Measurements from ENCODE around the gene COBL.

Gene COBL

DNA sequence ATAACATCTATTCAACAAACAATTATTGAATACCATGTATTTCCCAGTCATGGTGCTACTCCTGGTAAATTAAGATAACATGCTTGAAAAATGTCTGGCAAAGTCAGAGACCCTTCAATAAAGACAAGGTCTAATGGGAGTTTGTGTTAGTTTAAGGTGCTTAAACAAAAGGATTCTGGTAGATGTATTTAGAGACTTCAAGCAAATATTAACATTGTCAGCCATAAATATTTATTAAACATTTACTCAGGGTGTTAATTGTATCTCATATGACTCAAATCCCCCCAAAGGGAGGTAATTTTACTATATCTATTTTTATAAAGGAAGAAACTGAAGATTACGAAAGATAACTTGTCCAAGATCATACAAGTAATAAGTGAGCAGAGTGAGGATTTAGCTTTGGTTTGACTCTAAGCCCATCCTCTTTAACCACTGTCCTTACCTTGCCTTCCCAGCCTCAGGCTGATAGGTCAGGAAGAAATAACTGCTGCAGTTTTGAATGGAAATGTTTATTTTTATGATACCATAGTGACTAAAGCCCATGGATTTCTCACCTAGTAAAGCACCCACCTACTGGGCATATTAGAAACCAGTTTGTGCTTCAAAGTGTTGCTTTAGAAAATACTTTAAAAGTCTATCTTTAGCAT is 215.4 kb downstream of the COBL start:
- DNase-seq: no peak

- no peak for DNase-seq
Measured at GRCh38 chr7:51090411-51090810, 226.2 kb downstream of the COBL start.

DNA sequence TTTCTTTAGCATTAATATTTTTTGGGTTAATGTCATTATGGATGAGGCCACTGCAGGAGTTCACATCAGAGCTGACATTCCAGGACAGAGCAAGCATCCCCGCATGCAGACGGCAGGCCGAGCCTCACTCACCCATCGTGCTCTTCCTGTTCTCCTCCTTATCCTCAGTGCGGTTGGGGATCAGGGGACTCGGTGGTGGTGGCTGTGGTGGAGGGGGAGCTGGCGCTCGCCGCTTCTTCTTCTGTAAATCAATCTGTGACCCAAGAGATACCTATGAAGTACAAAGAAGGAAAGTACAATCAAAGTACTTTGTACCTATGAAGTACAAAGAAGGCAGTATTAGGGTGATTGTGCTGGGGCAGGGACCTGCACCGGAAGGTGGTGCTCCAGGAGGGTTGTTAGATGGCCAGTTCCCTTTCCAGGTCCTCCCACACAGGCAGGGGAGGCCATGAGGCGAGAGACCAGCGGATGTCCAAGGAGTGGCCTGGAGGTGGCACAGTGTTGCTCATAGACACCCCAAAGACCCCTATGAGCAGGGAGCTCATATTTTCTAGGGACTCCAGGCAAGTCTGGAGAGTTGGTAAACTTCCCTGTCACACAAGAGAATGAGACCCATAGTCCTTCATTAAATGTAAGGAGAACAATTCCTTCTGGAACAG is 231.4 kb downstream of the COBL start:
- no peak for DNase-seq

DNA sequence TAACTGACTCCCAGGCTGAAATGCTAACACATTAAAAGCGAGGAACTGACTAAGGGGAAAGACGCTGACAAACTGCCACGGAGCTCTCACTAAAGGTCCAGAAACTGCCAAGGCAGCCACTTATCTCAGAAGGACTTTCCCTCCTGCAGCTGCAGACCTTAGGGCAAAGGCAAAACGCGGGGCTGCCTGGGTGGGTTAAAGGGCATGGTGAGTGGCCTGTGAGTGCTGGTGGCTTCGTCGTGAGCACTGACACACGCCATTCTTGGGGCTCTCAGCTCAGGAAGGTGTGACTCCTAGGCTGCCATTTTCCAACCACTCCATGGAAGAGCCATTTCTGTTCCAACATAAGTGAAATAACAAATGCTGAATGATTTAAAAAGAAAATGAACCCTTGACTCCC is 232.5 kb downstream of the COBL start:
- DNase-seq: no peak

- DNase-seq: no peak
Measured at GRCh38 chr7:51082940-51083533, 233.6 kb downstream of the COBL start.

DNA sequence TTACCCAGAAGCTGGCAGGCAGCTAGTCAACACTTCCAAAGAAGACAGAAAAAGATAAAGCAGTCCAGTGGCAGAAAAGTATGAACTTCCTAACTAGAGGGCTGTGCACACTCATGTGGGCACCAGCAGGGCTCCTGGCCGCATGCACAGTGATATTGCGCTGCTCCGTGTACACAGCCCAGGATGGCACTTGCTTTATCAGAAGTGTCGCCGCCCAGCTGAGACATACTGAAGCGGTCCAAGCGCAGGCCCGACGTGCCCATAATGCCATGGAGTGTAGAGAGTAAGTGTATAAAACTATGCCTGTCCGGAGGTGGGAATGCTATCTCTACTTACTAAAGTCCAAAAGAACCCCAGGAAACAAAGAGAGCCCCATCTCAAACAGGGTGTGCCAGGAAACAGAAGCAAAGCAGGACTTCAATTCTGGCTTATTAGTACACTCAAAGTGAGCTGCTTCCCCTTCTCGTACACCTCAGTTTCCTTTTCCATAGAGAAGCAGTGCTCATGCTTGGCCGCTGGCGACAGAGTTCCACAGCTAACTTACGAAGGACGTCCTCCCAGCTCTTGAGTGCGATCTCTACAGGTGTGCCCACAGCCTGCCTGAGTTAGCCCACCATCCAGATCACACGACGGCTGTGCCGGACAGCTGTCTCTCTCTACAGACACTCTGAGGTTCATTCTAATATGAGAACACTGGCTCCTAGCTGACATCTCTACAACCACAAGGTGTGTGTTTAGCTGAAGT is 234.3 kb downstream of the COBL start:
- DNase-seq: no peak

DNA sequence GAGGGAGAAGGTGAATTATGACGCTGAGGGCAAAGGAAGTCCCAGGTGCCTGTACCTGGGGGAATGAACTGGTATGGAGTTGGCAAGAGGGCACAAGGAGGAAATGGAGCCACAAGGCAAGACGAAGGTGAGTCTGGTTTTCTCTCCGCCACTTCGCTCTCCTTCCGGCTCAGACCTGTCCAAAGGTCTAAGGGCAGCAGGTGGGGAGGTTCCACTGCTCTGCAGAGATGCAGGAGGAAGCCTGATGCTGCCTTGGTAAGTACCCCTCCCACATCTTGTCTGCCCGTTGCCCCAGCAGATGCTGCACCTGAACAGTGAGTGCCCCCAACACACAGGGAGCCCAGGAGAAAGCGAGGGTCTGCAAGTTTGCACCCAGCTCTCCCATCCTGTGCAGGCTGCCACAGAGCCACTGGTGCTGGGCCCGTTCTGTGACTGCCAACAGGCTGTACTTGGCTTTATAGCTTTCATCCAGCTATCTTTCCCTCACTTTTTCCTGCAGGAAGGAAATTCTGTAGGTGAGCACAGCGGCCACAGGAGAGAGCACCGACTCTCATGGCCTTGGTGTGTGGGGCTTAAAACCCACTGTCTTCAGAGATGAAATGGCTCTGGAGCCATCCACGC is 235.2 kb downstream of the COBL start:
- no peak for DNase-seq

- DNase-seq: no peak
Measured at GRCh38 chr7:51080622-51081269, 235.9 kb downstream of the COBL start.

DNA sequence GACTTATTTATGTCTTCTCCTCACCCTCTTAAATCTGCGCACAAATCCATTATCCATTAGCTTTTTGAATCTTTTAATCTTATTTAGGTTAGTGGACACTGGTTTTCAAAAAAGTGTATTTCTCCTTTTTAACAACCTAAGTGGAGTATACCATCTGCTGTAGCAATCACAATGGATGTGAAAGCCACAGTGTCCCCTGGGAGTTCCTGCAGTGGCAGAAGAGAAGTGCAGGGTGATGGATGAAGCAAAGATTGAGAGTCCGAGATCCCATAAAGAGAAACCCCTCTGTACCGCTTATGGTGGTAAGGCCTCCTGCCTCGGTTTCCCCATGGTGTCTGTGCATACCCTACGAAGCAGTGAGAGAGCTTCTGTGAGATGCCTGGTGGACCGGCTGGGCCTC is 236.4 kb downstream of the COBL start:
- DNase-seq: no peak

DNA sequence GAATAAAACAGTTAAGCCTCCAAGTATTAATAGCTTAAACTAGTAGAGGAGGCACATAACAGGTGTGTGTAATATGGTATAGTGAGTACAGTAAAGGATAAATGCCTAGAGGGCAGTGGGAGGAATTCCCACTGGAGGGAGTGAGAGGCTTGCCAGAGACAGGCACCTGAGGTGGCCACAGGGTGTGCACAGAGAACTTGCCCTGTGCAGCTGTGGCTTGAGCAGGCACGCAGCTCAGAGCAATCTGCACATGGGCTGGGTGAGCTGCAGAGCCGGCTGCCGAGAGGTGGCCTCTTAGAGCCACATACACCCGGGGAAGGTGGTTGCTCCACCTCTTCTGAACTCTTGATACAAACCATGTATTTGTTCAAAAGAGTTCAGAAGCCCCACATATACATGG is 237.1 kb downstream of the COBL start:
- DNase-seq: no peak

DNA sequence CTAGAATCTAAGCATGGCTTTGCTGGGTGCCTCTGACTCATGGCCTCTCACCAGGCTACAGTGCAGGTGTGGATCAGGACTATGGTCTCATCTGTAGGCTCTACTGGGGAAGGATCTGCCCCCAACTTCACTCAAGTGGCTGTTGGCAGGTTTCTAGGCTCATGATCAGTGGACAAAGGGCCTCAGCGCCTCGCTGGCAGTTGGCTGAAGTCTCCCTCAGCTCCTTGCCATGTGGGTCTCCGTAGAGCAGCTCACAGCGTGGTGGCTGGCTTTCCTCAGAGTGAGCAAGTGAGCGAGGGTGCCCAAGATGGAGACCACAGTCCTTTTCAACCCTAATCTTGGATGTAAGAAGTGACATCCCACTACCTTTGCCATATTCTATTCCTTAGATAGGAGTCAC is 238.0 kb downstream of the COBL start:
- DNase-seq: no peak

GRCh38 chr7:51077987-51078370 is 238.6 kb downstream of the COBL start:
- DNase-seq: no peak

DNA sequence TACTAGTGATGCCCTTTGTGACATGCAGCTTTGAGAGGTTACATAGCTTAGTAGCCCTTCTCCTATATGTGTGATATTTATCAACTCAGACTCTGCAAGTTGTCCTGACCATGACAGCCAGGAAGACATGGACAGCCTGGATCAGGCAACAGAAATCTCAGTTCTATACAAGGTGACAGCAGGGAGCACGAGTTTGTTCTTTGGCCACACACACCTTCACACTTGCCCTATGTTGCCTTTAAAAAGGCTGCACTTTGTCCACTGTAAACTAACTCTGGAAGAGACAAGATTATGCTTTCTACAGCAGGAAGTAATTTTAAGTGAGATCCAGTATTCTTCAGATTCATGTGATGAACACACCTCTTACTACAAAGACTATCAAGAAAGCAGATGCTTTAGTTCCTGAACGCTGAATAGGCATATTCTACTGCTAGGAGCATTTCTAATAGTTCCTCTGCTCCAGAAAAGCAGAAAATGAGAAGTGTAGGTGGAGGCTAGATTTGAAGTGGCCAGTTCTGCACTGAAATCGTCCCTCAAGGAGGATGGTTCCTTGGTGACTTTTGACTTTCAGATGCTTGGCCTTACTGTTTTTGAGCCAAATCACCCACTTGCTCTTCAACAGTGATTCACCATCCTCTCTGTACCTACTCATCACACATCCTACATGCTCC is 239.2 kb downstream of the COBL start:
- DNase-seq: no peak

- DNase-seq: no peak
Measured at GRCh38 chr7:51075681-51076580, 240.7 kb downstream of the COBL start.

DNA sequence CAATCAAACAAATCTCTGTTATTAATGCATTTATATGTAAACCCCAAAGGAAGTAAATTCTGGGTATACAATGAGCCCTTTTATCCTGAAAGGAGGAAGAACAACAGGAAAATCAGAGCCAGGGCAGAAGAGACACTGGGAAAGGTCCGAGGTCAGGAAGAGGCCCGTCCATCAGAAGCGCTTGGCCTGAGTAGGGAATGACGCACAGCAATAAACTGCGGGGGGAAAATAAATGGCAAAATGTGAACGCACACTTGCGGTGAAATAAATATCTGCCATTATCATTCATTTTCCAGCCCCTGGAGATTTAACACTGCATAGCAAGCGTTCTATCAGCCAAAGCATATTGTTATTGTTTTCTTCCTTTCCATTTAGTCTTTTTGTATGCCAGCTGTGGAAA is 243.4 kb downstream of the COBL start:
- DNase-seq: no peak

- DNase-seq: no peak
Measured at GRCh38 chr7:51072281-51072680, 244.3 kb downstream of the COBL start.

- DNase-seq: no peak
Measured at GRCh38 chr7:51071427-51071826, 245.2 kb downstream of the COBL start.

DNA sequence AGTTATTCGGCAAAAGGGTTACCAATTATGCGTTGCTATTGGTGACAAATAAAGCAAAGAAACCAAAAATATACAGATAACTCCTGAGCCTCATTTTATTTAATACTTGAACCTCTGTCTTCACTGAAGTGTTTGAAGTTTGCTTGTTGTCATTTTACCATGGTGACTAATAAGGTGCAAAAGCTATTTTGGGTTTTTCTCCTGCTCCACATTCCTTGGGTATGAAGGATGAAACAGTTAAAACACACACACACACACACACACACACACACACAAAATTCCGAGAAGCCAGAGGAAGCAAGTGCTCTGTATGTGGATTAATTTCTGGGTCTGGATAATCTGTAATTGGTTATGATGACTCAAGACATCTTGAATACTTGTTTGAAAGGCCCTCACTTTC is 246.5 kb downstream of the COBL start:
- DNase-seq: no peak

- no peak for DNase-seq
Measured at GRCh38 chr7:51069411-51070083, 247.1 kb downstream of the COBL start.

DNA sequence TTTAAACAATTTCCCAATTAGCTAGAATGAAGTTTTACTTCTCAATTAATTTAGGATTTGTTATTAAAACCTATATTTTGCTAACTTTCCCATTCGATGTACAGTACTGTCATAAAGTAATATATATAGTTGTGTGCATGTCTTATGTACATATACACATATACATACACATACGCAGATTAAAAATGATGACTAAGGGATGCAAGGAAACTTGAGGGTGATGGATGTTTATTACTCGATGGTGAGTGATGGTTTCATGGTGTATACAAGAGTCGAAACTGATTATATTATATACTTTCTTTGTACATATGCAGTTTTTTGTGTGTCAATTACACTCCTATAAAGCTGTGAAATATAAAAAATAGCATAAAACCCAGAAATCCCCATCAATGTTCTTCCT is 248.2 kb downstream of the COBL start:
- DNase-seq: no peak

DNA sequence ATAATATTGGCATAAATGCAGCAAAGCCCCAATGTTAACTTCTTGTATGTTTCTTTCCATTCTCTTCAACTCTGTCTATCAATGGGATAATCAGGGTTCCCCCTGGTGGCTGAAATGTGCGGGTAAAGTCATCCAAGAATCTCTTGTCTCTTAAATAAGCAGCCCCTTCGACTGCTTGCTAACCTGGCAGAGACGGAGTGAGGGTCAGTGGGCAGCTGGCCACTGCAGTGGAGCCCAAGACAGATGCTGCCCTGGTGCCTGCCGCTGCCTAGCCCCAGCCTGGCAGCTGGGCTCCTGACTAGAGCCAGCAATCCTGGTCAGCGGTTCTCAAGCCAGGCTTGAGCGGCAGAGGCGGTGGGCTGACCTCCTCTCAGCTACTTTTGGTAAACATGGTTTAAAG is 248.9 kb downstream of the COBL start:
- no peak for DNase-seq
